Kidney tubule cell (primary cell): Measurements from ENCODE around the gene DYNC1I1.
A peak's percentile ranks its signal among the peaks of the same experiment; 100 is the strongest.

Source experiments
- DNase-seq: peaks from one replicate; pipeline ENCODE4 v3.0.0-alpha.2; 2018; ENCODE audit warnings: low spot score

DYNC1I1 gene

DNA sequence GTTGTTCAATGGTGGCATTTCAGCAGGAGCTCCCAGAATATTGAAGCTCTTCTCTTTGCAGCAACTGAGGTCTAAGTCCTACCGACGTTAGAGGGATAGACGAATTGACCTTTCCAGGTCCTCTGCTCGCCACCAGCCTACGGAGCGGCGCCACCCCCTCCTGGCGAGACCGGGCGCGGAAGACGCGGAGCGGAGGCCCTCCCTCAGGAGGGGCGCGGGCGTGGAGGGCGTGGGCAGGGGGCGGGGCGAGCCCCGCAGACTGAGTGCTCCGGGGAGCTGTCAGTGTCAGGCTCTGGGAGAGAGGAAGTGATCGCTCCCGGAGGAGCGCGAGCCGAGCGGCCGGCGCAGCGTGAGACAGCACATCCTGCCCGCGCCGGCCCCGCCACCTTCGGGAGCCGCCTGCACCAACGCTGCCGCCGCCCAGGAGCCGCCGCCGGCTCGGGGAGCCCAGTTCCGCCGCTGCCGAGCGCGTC, at the start of gene DYNC1I1:
DYNC1I1 (plus strand) TSS at position 257 of the 473 bp plus-strand sequence. CDS start 32,176 bp downstream, outside the sequence.
- DNase-seq, result peak; percentile 74

DNA sequence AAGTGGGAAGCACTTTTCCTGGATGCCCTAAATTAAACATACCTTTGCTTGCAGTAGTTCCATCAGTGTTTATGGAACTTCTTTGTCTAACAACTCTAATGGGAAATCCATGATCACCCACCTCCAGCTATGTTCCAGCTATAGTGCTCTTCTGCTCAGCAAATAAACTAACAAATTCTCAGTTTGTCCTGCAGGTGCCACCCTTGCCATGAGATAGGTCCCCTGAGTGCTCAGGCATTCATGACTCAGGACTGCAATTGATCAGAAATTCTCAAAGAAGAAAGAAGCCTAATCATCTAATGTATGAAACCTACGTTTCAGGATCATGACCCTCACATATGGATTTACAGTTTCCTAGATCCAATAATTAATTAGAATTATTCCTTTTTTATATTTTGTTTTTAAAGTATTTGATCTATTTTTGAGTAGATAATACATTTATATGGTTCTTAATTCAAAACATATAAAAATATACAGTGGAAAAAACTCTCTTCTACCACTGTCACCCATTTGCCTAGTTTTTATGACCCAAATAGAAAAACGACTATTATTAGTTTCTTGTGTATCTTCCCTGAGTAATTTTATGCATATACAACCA, 48.7 kb upstream of the DYNC1I1 start:
- peak; percentile 68 for DNase-seq

DNA sequence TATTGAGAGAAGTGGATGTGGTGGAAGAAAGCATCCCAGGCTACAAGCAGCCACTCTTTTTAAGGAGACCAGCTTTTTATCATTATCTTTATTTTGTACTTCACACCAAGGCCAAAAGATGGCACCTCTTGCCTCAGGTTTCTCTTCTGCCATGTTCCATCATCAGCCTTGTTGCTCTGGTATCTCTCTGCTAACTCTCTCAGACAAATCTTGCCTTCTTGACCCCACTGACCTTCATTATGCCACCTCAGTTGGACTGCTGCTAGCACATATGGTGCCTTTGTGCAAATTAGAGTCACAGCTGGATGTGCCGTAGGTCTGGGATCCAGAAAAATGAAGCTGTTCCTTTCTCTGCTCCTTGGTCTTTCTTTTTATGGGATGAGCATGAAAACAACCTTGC, 47.1 kb upstream of the DYNC1I1 start:
- no peak for DNase-seq

DNA sequence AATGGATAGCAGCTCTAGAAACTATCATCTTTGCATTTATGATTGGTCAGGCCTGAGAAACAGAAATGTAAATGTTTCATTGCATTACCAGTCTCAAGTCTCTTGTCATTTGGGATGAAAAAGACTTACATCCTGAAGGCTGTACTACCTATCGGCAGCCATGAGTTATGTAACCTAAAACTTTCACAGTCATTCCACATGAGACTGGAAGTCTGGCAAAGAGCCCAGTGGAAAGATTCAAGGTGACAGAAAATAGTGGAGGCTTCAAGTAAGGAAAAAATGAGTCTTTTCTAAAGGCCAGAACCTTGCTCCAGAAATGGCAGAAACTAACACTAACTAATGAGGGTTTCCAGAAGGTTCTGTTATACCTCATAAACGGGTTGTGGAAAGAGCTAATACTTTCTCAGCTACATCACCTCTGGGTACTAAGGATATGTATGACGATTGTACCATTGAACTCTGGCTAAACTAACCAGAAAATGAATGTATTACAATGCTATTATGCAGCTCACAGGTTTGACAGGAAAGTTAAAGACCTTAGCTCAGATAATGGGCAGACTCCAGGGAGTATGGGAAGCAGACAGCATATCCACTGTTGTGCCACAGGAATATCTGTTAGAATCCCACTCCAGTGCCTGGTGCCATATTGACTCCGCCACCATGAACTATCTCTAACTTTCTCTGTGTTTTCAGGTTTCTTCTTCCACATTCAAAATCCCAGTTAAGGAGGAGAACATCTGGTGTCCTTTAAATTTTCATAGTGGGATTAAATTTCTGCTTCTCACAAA, 41.7 kb upstream of the DYNC1I1 start:
- DNase-seq, result no peak

DNA sequence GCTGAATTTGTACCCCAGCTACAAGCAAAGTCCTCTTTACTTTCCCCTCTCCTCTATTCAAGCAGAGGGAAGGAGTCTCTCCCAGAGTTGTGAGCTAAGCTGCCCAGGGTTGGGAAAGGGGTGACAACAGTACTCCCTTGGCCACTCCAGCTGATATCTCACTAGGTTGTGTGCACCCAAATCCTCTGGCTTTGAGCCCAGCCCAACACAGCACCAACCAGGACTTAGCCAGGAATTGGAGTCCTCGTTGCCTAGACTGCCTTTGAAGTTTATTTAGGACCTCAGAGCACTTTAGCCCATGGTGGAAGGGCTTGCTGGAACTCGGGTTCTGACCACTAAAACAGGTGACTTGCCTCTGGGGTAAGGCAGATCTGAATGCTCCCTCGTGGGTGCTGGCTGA, 35.7 kb upstream of the DYNC1I1 start:
- no peak for DNase-seq

DNA sequence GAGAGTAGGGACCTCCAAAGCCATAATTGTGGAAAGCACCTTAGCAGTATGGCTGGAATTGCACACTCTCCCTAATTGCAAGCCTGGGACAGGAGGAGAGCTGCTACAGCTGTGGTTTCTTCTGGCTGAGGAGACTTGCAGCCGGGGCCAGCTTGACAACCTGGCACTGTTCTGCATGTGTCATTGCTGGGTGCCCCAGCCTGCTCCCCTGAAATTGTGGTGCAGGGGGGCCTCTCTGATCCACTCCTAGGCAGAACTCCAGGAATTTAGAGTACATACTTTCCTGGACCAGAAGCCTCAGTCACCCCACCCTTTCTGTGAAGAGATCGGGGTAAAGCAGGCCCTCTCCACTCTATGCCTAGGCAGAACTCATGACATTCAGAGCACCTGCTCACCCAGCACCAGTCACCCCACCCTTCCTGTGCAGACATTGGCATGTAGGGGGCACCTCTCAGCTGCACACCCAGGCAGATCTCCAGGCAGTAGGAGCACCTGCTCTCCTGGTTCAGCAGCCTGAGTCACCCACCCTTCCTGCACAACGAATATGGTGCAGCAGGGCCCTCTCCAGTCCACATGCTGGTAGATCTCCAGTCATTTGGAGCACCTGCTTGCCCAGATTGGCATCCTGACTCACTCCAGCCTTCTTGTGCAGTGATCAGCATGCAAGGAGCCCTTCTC, 34.4 kb upstream of the DYNC1I1 start:
- no peak for DNase-seq

DNA sequence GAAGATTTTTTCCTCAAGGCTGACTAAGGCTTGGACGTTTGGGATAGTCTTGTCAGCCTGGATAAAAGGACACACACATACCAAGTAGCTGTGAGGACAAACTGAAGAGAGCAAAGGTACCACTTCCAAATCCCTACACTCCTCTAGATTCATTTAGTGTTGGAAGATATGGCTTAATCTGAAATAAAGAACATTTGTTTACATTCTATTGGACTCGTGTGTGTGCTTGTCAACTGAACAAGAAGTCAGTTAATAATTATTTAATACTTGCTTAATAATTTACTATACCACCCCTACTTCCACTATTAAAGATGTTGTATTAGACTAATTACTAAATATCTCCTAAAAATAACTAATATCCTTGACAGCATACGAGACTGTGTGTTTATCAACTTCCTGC, 23.3 kb upstream of the DYNC1I1 start:
- DNase-seq, result no peak

DNA sequence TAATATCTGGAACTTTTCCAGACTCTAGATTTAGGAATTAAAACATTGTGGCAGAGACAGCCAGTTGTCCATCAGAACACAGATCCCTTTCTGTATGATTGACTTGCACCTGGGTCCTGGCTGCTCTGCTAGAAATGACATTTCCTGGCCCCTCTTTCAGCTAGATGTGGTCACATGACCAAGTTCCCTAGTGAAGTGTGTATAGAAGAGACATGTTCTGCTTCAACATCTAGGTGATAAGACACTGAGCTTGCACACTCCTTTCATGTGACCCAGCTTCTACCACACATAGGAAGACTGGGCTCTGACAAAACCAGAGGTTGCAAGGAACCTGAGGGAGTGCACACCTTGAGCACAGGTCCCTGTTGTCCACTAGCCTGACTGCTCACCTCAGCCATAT, 22.8 kb upstream of the DYNC1I1 start:
- DNase-seq, result no peak

DNA sequence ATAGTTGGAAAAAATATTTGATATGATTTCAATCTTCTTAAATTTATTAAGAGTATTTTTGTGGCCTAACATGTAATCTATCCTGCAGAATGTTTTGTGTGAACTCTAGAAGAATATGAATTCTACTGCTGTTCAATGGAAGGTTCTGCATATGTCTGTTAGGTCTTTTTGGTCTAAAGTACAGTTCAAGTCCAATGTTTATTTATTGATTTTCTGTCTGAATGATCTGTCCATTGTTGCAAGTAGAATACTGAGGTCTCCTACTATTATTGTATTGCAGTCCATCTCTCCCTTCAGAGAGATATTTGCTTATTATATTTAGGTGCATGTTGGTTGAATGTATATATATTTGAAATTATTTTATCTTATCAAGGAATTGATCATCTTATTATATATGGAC, 18.9 kb upstream of the DYNC1I1 start:
- DNase-seq, result no peak

DNA sequence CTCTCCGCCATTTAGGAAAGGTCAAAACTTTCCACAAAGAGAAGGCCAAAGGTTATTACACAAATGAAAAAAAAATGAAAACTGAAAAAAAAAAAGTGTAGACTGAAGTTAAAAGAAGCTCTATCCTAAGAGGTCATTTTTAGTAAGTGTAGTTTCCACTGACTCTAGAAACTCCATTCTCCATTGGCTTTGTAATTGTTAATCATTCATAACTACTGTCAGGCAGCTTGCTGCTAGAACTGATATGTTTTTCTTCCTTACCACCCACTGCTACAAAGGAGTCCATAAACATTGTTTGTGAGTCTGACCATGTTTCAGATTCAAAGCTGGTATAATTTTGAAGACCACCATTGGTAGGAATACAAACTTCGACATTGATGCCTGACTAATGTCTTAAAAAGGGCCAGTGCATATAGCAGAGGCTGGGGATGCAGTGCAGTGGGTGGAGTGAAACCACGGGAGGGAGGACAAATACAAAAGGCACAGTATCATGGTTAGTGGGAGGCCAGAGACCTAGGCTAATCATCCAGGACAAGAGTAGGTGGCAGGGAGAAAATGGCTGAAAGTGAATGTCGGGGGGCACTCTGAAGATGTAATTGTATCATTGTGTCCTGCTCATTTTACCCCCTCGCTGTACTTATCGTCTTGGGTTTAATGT, 16.9 kb upstream of the DYNC1I1 start:
- DNase-seq, result no peak

DNA sequence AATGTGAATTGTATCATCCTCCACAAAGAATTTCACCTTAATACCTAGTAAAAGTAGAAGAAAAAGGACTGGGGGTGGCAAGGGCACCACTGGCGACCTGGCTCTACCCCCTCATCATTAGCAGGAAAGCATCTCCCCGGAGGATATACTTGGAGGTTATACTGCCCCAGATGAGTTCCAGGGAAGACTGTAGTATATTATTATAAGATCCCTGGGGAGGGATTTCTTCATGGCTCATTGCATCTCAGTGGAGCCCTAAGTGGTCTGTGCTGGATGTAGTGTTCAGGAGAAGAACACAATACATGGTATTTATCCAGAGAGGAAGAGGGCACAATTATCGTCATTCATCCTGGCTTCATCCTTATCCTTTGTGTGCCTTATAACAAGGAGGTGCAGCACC, 14.2 kb upstream of the DYNC1I1 start:
- no peak for DNase-seq

DNA sequence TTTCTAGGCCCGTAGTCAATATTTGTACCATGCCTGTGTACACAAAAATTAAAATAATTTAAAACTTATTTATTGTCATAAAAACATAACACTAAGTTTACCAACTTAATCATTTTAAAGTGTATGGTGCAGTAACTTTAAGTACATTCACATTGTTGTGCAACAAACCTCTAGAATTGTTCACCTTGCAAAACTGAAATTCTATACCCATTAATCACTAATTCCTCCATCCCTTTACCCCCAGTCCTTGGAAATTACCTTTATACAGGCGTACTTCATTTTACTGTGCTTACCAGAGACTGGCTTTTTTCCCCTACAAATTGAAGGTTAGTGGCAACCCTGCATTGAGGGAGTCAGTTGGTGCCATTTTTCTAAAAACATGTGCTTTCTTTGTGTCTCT, 6.3 kb upstream of the DYNC1I1 start:
- DNase-seq, result no peak

DNA sequence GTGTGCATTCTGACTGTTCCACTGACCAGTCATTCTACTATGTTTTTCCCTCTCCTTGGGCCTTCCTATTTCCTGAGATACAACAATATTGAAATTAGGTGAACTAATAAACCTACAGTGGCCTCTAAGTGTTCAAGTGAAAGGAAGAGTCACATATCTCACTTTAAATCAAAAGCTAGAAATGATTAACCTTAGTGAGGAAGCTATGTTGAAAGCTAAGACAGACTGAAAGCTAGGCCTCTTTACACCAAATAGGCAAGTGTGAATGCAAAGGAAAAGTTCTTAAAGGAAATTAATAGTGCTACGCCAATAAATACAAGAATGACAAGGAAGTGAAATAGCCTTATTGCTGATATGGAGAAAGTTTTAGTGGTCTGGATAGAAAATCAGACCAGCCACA, 5.7 kb upstream of the DYNC1I1 start:
- DNase-seq, result peak; percentile 14

DNA sequence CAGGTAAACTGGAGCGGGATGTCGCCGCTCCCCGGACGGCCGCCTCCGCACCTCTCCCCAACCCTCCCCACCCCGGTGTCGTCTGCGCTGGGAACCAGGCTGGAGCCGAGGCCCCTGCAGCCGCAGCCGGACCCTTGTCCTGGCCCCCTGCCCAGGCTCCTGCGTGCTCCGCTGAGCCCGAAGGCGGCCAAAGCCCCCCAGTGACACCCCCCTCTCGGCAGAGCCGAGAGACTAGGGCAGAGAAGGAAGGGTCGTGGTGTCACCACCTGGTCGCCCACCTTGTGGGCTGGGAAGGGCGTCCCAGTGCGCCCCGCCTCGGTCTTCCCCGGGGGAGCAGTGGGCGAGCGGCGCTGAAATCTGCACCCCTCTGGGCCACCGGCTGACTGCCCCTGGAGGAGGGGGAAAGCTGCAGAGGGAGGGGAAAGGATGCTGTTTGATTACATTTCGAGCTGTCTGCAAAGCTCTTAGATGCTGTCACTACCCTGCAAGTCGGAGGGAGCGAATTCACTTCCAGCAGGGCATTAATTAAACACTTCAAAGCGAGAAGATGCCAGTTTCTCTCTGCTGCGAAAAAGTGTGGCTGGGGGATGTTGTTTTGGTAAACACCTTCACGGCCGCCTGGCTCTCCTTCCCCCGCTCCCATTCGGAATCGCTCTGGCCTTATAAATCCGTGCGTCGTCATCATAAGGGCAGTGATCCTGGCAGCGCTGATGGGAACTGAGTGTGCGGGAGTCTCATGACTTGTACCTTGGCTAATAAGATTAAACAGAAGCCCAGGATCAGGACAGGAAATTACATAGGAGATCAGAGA, 622 bp downstream of the DYNC1I1 start:
- peak; percentile 25 for DNase-seq

DNA sequence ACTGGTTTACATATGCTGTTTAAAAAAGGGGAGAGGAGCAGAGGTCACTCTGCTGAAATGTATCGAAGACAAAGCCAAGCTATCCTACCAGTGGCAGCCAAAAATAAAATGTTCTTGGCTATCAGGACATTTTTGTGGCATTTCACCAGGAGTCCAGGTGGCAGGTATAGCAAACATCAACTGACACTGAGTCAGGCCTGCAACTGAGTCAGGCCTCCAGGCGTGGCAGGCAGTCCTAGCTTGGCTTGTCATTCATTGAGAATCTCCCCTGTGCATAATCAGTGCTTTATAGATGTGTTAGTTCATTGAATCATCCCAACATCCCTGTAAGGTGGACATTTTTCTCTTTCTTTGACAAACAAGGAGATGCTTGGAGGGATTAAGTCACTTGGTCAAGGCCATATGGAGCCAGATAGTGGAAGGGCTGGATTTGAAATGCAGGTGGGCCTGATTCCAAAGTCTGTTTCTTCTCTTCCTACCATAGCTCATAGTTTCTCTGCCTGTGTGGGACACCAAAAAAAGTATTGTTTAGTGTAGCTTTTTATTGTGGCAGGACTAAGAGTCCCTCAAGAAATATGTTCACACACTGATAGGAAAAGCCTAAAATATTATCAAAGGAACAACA, 4.3 kb downstream of the DYNC1I1 start:
- DNase-seq, result peak; percentile 86

DNA sequence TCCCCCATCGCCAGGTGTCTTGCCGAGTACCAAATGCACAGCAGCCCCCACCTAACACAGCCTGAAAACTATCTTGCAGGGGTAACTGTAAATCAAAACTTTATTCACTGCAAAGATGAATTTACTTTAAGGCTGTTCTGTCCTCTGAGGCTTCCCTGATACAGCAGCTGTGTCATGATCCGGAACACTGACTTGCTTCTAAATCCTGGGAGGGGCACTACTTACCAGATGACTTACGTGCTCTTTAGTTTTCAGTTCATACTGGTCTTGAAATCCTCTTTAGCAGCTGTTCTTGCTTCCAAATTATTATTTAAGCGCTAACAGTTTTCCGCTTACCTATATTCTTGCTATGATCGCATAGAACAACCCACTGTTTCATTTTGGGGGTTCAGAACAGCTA, 4.9 kb downstream of the DYNC1I1 start:
- DNase-seq, result peak; percentile 42

DNA sequence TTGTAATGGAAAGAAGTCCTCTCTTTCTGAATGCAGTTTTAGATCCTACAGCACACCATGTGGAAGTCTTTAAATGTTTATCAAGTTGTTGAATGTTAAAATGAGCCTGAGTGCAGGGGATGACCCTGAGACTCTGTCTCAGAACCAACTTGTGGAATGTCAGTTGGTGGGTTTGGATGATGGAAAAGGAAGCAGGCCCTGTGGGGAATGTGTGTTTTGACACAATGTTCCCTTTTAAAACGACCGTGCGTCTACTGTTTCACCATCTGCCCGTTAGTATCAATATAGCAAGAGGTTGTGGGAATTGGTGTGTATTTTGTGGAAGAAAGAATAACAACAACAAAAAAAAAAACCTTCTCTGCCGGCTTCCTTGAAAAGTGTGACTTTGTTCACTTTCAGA, 8.3 kb downstream of the DYNC1I1 start:
- no peak for DNase-seq

DNA sequence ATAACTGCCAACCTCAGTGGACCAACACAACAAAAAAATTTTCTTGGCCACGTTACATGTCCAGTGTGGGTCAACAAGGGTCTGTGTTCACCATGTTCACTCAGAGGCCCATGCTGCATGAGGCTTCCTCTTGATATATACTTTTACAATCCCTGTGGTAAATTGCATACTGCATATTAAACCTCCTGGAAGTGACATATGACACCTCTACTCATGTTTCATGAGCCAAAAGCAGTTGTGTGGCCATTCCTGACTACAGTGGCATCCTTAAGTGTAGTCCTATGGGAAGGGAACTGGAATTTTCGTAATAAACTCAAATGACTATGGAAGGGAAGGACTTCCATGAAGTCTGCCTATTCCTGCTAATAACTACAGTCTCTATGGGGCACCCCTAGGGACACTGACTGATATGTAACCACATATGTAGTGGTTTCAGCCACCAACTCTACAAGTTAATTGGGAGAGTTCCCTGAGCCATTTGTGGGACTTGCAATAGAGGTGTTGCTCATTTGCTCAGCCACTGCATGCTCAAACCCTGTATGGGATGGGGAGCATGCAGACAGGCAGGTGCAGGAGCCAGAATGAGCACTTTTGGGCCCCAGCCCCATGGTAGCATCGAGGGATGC, 9.7 kb downstream of the DYNC1I1 start:
- no peak for DNase-seq

DNA sequence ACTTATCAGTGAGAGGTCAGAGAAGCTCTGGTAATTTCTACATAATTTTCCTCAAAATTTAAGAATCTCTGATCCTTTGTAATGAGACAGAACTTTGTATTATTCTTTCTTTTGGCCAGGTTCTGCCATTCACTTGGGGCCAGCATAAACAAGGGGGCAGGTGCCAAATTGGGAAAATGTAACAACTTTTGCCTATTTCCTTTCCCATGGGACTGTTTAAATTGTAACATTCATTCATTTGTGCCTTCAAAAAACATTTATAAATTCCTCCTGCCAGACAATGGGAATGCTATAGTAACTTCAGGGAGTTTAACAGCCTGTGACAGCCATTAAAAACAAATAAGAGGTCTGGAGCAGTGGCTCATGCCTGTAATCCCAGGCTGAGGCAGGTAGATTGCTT, 12.4 kb downstream of the DYNC1I1 start:
- DNase-seq, result no peak

DNA sequence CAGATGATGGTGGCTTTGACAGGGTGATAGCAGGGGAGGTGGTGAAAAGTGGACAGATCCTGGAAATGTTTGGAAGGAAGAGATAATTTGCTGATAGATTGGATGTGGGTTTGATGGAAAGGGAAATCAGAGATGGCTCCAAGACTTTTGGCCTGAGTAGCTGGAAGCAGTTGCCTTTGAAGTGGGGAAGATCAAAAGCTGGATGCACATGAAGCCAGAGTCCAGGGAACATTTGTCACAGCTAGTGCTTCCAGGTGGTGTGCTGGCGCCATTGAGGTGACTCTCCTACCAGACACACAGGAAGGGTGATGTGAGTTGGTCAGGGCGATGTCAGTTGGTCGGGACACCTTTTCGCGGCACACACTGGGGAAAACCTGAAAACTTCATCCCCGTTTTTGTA, 15.9 kb downstream of the DYNC1I1 start:
- DNase-seq, result no peak

DNA sequence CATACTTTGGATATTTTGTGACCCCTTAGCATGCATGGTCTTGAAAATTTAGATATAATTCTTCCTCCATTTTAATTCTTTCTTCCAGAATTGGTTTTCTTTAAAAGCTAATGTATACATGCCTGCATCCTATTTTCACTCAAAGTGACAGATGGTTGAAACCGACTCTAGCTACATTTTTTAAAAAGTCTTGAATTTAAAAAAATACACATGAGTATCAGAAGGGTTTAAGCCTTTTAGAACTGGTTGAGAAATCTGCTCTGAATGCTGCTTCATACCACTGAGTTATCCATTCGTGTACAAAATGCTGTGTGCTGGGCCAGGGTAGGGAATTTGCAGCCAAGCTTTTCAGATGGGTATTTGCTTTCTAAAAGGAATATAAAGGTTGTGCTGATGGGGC, 16.5 kb downstream of the DYNC1I1 start:
- DNase-seq, result no peak
